ENCODE measurements around the gene TACSTD2.

The TACSTD2 gene

DNA sequence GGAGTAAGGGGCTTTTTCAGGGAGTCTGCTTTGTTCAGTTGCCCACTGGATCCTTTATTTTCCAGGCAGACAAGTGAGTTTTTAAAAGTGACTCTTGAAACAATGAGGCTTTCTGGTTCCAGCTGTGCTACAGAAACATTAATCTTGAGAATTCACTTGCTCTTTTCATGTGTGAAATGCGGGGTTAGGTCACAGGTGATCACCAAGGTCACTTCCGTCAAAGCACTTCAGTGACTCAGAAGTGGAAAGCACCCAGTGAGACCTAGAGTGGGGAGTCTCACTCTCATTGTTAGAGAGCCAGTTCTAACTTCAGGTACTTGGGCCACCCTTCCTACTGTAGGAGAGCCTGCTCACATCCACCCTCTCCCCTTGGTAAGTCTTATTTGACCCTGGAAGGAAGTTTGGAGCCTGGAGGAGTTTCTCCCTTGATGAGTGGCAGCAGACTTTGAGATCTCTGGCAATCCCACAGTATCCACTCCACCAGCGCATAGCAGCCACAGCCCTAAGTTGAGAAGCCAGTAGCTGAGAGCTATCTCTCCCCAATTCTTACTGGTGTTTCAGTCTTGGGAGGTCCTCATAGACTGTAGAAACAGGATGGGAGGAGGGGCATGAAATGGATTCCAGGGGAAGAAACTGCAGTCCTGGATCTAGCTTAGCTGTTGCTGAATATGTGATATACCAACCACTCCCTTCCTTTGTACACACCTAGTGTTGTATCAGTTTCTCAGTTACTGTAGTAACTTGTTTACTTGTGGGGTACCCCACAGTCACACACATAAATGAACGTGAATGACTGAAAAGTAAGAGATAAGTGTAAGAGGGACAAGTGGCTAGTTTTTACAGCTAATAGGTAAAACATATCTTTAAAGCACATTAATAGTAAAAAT lies 3.1 kb downstream of the TACSTD2 start:
- ChIA-PET POLR2A (no interaction called here), CTCF (interaction anchor here (0.6 kb wide), 1 partner anchor 192 kb away, joined by 3 read pairs; no protein-coding TSS in a partner anchor)
- no peak for TF ChIP-seq FEZF1 (tag by site-specific recombination; IDR thresholded peaks at IDR 0.05)
- TF ChIP-seq, protein P1, sequence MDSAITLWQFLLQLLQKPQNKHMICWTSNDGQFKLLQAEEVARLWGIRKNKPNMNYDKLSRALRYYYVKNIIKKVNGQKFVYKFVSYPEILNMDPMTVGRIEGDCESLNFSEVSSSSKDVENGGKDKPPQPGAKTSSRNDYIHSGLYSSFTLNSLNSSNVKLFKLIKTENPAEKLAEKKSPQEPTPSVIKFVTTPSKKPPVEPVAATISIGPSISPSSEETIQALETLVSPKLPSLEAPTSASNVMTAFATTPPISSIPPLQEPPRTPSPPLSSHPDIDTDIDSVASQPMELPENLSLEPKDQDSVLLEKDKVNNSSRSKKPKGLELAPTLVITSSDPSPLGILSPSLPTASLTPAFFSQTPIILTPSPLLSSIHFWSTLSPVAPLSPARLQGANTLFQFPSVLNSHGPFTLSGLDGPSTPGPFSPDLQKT (IDR thresholded peaks at IDR 0.05; ENCODE audit: borderline replicate concordance, low read depth, low read length) = no peak
- TF ChIP-seq BCL11A (tag by site-specific recombination; IDR thresholded peaks at IDR 0.05; ENCODE audit: low read depth) = no peak
- H3K27ac ChIP-seq (ENCODE audit: extremely low read depth, low read depth, low read length) = no peak overlapping the region
- H3K36me3 ChIP-seq (ENCODE audit: control insufficient read depth in 2 of 2, insufficient read depth in 1 of 2, low read length in 2 of 2) = no peaks in the 10 kb centered on the region
- no peak overlapping the region for H3K4me3 ChIP-seq (ENCODE audit: low read depth, low read length)
- H3K4me1 ChIP-seq (ENCODE audit: control insufficient read depth, insufficient read depth, low read length) = no peaks in the 10 kb centered on the region
- H3K9me3 ChIP-seq (ENCODE audit: control insufficient read depth, insufficient read depth, low read depth, low read length) = no peaks in the 10 kb centered on the region

DNA sequence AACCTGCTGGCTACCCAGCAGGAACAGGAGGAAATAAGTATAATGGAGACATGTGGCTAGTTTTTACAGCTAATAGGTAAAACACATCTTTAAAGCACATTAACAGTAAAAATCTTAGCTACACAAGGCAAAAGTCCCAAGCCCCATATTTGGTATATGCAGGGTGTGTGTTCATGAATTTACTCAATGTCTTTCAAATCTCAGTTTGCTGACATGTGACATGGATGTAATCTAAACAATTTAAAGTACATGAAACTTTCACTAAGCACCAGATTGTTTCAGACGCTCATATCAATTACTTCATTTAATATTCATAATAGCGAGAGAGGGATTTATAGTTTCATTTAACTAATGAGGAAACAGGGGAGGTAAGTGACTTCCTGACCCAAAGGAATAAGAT lies 3.9 kb downstream of the TACSTD2 start:
- no peaks in the 10 kb centered on the region for H3K4me1 ChIP-seq (ENCODE audit: control insufficient read depth, insufficient read depth, low read length)

DNA sequence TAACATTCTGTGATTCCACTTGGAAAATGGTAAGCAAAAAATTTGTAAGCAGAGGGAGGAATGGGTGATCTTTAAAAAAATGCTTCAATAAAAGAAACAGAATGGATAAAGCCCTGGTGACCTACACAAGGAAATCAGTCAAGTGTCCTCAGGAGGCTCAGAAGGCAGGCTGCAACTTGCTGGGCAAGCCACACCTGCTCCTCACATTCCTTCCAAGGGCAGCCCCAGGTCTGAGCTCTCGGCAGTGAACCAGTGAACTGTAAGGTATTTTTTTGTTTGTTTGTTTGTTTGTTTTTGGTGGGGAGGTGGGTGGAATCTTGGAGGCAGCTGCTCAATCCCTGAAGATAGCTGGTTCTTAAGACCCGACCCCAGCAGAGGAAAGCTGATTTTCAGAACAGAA lies 4.4 kb downstream of the TACSTD2 start:
- Histone ChIP-seq H3K27ac (ENCODE audit: extremely low read depth, low read depth, low read length) (no peak overlapping the region), H3K9me3 (ENCODE audit: control insufficient read depth, insufficient read depth, low read depth, low read length) (no peaks in the 10 kb centered on the region), H3K4me1 (ENCODE audit: control insufficient read depth, insufficient read depth, low read length) (no peaks in the 10 kb centered on the region), H3K36me3 (ENCODE audit: control insufficient read depth in 2 of 2, insufficient read depth in 1 of 2, low read length in 2 of 2) (no peaks in the 10 kb centered on the region), H3K4me3 (ENCODE audit: low read depth, low read length) (no peak overlapping the region)
- ChIA-PET CTCF (interaction anchor here (0.7 to 1.2 kb wide), 4 partner anchors 12 to 81 kb away, joined by 3 to 8 read pairs (median 3); partner anchors contain the start of gene OMA1), POLR2A (no interaction called here)
- TF ChIP-seq ZNF37A (tag by site-specific recombination; IDR thresholded peaks at IDR 0.05) (no peak), KLF1 (tag by site-specific recombination; IDR thresholded peaks at IDR 0.05) (peak; percentile 32; the same call in 1 of the 2 replicates)

More for the DNA sequence above, 3.9 kb downstream of the TACSTD2 start:
- Histone ChIP-seq H3K27ac (ENCODE audit: extremely low read depth, low read depth, low read length) (no peak overlapping the region), H3K9me3 (ENCODE audit: control insufficient read depth, insufficient read depth, low read depth, low read length) (no peaks in the 10 kb centered on the region), H3K36me3 (ENCODE audit: control insufficient read depth in 2 of 2, insufficient read depth in 1 of 2, low read length in 2 of 2) (no peaks in the 10 kb centered on the region), H3K4me3 (ENCODE audit: low read depth, low read length) (no peak overlapping the region)
- TF ChIP-seq, protein P2, sequence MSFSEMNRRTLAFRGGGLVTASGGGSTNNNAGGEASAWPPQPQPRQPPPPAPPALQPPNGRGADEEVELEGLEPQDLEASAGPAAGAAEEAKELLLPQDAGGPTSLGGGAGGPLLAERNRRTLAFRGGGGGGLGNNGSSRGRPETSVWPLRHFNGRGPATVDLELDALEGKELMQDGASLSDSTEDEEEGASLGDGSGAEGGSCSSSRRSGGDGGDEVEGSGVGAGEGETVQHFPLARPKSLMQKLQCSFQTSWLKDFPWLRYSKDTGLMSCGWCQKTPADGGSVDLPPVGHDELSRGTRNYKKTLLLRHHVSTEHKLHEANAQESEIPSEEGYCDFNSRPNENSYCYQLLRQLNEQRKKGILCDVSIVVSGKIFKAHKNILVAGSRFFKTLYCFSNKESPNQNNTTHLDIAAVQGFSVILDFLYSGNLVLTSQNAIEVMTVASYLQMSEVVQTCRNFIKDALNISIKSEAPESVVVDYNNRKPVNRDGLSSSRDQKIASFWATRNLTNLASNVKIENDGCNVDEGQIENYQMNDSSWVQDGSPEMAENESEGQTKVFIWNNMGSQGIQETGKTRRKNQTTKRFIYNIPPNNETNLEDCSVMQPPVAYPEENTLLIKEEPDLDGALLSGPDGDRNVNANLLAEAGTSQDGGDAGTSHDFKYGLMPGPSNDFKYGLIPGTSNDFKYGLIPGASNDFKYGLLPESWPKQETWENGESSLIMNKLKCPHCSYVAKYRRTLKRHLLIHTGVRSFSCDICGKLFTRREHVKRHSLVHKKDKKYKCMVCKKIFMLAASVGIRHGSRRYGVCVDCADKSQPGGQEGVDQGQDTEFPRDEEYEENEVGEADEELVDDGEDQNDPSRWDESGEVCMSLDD (tag by site-specific recombination; IDR thresholded peaks at IDR 0.05) = no peak
- TF ChIP-seq ZNF664 (tag by site-specific recombination; IDR thresholded peaks at IDR 0.05) (no peak), ZNF155 (tag by site-specific recombination; IDR thresholded peaks at IDR 0.05) (no peak), ZSCAN30 (tag by site-specific recombination; IDR thresholded peaks at IDR 0.05) (no peak), ZNF391 (tag by site-specific recombination; IDR thresholded peaks at IDR 0.05; ENCODE audit: borderline replicate concordance, low read depth) (no peak), ZNF473 (tag by site-specific recombination; IDR thresholded peaks at IDR 0.05) (no peak), EGR2 (tag by site-specific recombination; IDR thresholded peaks at IDR 0.05; ENCODE audit: low read depth) (no peak), HOXD13 (CRISPR knock-in tag; IDR thresholded peaks at IDR 0.05; ENCODE audit: borderline replicate concordance) (no peak)
- TF ChIP-seq, protein P3, sequence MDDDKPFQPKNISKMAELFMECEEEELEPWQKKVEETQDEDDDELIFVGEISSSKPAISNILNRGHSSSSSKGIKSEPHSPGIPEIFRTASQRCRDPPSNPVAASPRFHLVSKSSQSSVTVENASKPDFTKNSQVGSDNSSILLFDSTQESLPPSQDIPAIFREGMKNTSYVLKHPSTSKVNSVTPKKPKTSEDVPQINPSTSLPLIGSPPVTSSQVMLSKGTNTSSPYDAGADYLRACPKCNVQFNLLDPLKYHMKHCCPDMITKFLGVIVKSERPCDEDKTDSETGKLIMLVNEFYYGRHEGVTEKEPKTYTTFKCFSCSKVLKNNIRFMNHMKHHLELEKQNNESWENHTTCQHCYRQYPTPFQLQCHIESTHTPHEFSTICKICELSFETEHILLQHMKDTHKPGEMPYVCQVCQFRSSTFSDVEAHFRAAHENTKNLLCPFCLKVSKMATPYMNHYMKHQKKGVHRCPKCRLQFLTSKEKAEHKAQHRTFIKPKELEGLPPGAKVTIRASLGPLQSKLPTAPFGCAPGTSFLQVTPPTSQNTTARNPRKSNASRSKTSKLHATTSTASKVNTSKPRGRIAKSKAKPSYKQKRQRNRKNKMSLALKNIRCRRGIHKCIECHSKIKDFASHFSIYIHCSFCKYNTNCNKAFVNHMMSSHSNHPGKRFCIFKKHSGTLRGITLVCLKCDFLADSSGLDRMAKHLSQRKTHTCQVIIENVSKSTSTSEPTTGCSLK (tag by site-specific recombination; IDR thresholded peaks at IDR 0.05) = no peak
- CTCF ChIA-PET = interaction anchor here (0.7 to 1.2 kb wide), 3 partner anchors 12 to 80 kb away, joined by 3 to 8 read pairs (median 3); partner anchors contain the start of gene OMA1
- POLR2A ChIA-PET = no interaction called here
